Measurements from ENCODE around the gene NRIP1. TPM values are rescaled to one million over a fixed set of nuclear protein-coding genes. Genes with fewer than 3 reads are reported as not detected.

Gene NRIP1
- total RNA-seq, 1 experiment from 2014 or later, result 10.4 TPM

GRCh38 chr21:15098181-15098580 lies 33.4 kb upstream of the NRIP1 start:
- Histone ChIP-seq H3K14ac (ENCODE audit: insufficient read depth, low read length) (no peak overlapping the region), H3K23ac (ENCODE audit: insufficient read length, low read depth, low read length) (no peak overlapping the region), H2BK5ac (ENCODE audit: insufficient read length, low read length) (no peak overlapping the region), H3K4me1 (ENCODE audit: insufficient read depth, low read length) (no peaks in the 10 kb centered on the region), H3K4me2 (ENCODE audit: insufficient read depth, insufficient read length, low read length) (no peak overlapping the region), H4K91ac (ENCODE audit: insufficient read length, low read depth, low read length) (no peak overlapping the region), H3K9me3 (ENCODE audit: control insufficient read depth, low read depth, low read length) (no peaks in the 10 kb centered on the region), H2BK15ac (ENCODE audit: low read depth, low read length) (no peak overlapping the region), H3K23me2 (ENCODE audit: insufficient read length, low read depth, low read length, poor library complexity, severe bottlenecking) (no peaks in the 10 kb centered on the region), H3K79me1 (ENCODE audit: insufficient read depth, low read depth, low read length, poor library complexity, severe bottlenecking) (no peaks in the 10 kb centered on the region), H4K5ac (ENCODE audit: insufficient read length, low read depth, low read length) (no peak overlapping the region), H3K27ac (ENCODE audit: insufficient read length, low read depth, low read length) (no peak overlapping the region), H3T11ph (ENCODE audit: low read length) (no peak overlapping the region), H4K8ac (replicated peaks; ENCODE audit: insufficient read length, low read depth, low read length) (no peak overlapping the region), H3K18ac (ENCODE audit: insufficient read length, low read depth, low read length) (no peak overlapping the region), H2BK120ac (ENCODE audit: low read depth, low read length, poor library complexity, severe bottlenecking) (no peak overlapping the region), H3K56ac (ENCODE audit: insufficient read length, low read depth, low read length) (no peak overlapping the region), H3K4ac (ENCODE audit: low read depth, low read length) (no peak overlapping the region), H2AFZ (ENCODE audit: low read length) (no peak overlapping the region), H4K20me1 (ENCODE audit: control insufficient read depth, insufficient read depth, insufficient read length) (no peaks in the 10 kb centered on the region), H2BK20ac (ENCODE audit: low read depth, low read length, poor library complexity, severe bottlenecking) (no peak overlapping the region), H2AK5ac (ENCODE audit: insufficient read length, low read length) (no peak overlapping the region), H2BK12ac (ENCODE audit: insufficient read length, low read depth, low read length) (no peak overlapping the region), H3K79me2 (ENCODE audit: insufficient read depth, low read length) (no peaks in the 10 kb centered on the region), H3K27me3 (ENCODE audit: insufficient read depth, low read length) (no peaks in the 10 kb centered on the region), H3K9ac (ENCODE audit: extremely low read depth, insufficient read length, low read length) (no peak overlapping the region)
- Mint-ChIP-seq H3K4me3 (no peak overlapping the region), H3K27ac (no peak overlapping the region), H3K36me3 (ENCODE audit: insufficient read depth in 1 of 3, low read depth in 3 of 3) (no peaks in the 10 kb centered on the region; a peak in 1 of 7 replicates), H3K9me3 (no peaks in the 10 kb centered on the region), H3K27me3 (ENCODE audit: low read depth) (no peaks in the 10 kb centered on the region), H3K4me1 (peaks cover 5 to 16% of the 10 kb centered on the region in 2 experiments)
- WGBS (ENCODE audit: extremely low coverage, insufficient read length, low lambda C conversion rate), result no CpG with 5 or more reads among the region's 3 CpGs
- DNase-seq, result no peak
- no peak for TF ChIP-seq CTCF (conservative IDR thresholded peaks at IDR 0.05)
